GM12874 (cell line): ENCODE data around the gene FRMD5.

Experiments
- CTCF ChIP-seq: IDR thresholded peaks from 2 replicates; pipeline ENCODE4 v1.5.1; 2011; ENCODE audit warnings: low read depth, mild to moderate bottlenecking, control low read depth, low read length, moderate library complexity; ENCODE audit not compliant: insufficient read depth

Gene FRMD5

GRCh38 chr15:44144184-44144583 is 50.9 kb downstream of the FRMD5 start:
- TF ChIP-seq CTCF: no peak

- no peak for TF ChIP-seq CTCF
Measured at GRCh38 chr15:44137750-44138149, 57.3 kb downstream of the FRMD5 start.

- TF ChIP-seq CTCF: no peak
Measured at GRCh38 chr15:44136991-44137477, 58.0 kb downstream of the FRMD5 start.

GRCh38 chr15:44132057-44132456 is 63.0 kb downstream of the FRMD5 start:
- no peak for TF ChIP-seq CTCF

- TF ChIP-seq CTCF: no peak
Measured at GRCh38 chr15:44130778-44131177, 64.3 kb downstream of the FRMD5 start.

GRCh38 chr15:44129911-44130310 is 65.2 kb downstream of the FRMD5 start:
- no peak for TF ChIP-seq CTCF

- TF ChIP-seq CTCF: no peak
Measured at GRCh38 chr15:44128443-44128842, 66.6 kb downstream of the FRMD5 start.

GRCh38 chr15:44125879-44126278 is 69.2 kb downstream of the FRMD5 start:
- no peak for TF ChIP-seq CTCF
